Effector memory CD8-positive, alpha-beta T cell (primary cell): ENCODE results near the gene NUBP2.

Experiments used
- ATAC-seq: fragments of 150-1000 bp; cut with Tn5 transposase; replicated peaks from 2 replicates; pipeline ENCODE4 v1.10.0; 2021; ENCODE audit warnings: mild to moderate bottlenecking, moderate library complexity
- DNase-seq, 3 experiments: peaks; one replicate each; pipeline ENCODE4 v3.0.0; 2021
- H3K27ac Mint-ChIP-seq, 2 donors: one replicate each; pipeline ENCODE4 v1.8.0; 2022; ENCODE audit warnings: mild to moderate bottlenecking in 2 of 2, mixed read lengths in 2 of 2, moderate library complexity in 2 of 2
- H3K27me3 Mint-ChIP-seq, 2 donors: one replicate each; pipeline ENCODE4 v1.8.0; 2022; ENCODE audit warnings: mixed read lengths in 2 of 2
- H3K36me3 Mint-ChIP-seq: one replicate; pipeline ENCODE4 v1.8.0; 2022; ENCODE audit warnings: mild to moderate bottlenecking, moderate library complexity, mixed read lengths; ENCODE audit not compliant: insufficient read depth
- H3K4me1 Mint-ChIP-seq, 2 donors: one replicate each; pipeline ENCODE4 v1.8.0; 2022; ENCODE audit warnings: low read depth in 2 of 2, mixed read lengths in 2 of 2
- H3K4me3 Mint-ChIP-seq, 2 donors: one replicate each; pipeline ENCODE4 v1.8.0; 2022; ENCODE audit warnings: mild to moderate bottlenecking in 2 of 2, mixed read lengths in 2 of 2, moderate library complexity in 2 of 2
- H3K9me3 Mint-ChIP-seq, 2 donors: one replicate each; pipeline ENCODE4 v1.8.0; 2022; ENCODE audit warnings: mixed read lengths in 2 of 2

Gene NUBP2

DNA sequence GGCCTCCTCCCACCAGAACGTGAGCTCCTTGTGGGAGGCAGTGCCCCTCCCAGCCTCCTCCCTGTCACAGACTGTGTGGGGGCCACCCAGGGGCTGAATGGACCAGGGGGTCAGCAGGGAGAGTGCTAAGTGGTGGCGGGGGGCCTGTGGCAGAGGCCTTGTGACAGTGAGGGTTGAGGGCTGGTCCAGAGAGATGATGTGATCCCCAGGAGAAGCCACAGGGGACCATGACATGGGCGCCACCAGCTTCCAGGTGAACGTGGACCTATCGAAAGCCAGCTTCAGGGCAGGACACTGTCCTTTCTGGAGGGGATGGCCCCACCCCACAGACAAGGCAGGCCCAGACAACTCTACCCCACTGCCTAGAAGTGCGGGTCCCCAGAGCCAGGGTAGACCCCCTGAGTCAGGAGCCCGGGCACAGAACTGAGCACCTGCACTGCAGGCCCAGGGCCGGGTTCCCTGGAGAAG, 3.5 kb upstream of the NUBP2 start:
- DNase-seq (no peak), ATAC-seq (no peak)
- Mint-ChIP-seq H3K9me3 (no peaks in the 10 kb centered on the region), H3K4me3 (peak overlapping the region in 1 of 2 donors; percentile 11), H3K27ac (peak overlapping the region; percentile 33 to 79), H3K36me3 (peaks cover 46% of the 10 kb centered on the region), H3K4me1 (peaks cover 11 to 17% of the 10 kb centered on the region in 2 donors), H3K27me3 (no peaks in the 10 kb centered on the region)

DNA sequence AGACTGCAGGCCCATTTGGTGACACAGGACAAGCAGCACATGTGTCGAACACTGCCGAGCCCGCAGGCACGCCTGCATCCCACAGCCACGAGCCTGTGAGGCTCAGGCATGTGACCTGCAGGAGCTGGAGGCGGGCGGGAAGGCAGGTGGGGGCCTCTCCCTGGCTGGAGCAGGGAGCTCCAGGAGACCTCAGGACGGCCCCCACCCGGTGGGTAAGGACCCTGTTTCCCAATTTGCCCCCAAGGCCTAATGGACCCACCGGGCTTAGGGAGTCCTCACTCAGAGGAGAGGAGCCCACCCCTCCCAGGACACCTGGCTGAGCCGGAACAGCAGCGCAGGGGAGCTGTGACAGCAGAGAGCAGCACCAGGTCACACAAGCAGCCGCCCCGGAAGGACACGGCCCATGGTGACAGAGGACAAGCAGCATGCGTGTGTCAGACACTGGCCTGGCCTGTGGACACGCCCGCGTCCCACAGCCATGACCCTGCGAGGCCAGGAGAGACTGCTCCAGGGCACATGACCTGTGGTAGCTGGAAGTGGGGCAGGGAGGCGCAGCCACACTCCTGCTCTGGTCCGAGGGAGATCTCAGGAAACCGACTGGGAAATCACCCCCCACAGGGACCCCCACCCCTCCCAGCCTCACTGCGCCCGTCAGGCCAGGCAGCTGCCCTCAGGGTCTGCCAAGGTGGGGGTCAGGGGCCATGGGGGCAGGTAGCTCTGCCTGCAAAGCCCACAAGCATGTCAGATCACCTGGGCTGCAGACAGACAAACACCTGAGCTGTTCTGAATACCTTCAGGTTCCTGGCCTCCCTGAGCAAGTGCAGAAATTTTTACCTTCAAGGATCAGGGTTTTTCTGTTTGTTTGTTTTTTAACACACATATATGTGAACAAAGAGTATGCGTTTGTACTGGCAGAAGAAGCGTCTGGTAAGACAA, 2.8 kb upstream of the NUBP2 start:
- Mint-ChIP-seq H3K4me3 (peak overlapping the region; percentile 27 to 89), H3K27ac (peak overlapping the region in 1 of 2 donors; percentile 10), H3K4me1 (peaks cover 11 to 17% of the 10 kb centered on the region in 2 donors), H3K36me3 (peaks cover 45% of the 10 kb centered on the region), H3K9me3 (no peaks in the 10 kb centered on the region), H3K27me3 (no peaks in the 10 kb centered on the region)
- DNase-seq (no peak), ATAC-seq (no peak)

DNA sequence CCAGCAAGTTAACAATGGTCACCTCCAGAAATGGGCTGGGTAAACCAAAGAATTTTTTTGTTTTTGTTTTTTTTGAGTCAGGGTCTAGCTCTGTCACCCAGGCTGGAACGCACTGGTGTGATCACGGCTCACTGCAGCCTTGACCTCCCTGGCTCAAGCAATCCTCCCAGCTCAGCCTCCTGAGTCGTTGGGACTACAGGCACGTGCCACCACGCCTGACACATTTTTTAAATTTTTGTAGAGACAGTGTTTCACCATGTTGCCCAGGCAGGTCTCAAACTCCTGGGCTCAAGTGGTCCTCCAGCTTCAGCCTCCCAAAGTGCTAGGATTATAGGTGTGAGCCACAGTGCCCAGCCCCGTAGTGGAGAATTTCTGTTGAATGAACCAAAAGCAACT, 2.1 kb upstream of the NUBP2 start:
- H3K4me1 Mint-ChIP-seq, result peaks cover 18 to 21% of the 10 kb centered on the region in 2 donors
- no peak overlapping the region for H3K27ac Mint-ChIP-seq
- no peak for ATAC-seq
- no peaks in the 10 kb centered on the region for H3K9me3 Mint-ChIP-seq
- peaks cover 44% of the 10 kb centered on the region for H3K36me3 Mint-ChIP-seq
- H3K4me3 Mint-ChIP-seq, result peak overlapping the region; percentile 88 to 89
- no peaks in the 10 kb centered on the region for H3K27me3 Mint-ChIP-seq
- DNase-seq, result no peak

DNA sequence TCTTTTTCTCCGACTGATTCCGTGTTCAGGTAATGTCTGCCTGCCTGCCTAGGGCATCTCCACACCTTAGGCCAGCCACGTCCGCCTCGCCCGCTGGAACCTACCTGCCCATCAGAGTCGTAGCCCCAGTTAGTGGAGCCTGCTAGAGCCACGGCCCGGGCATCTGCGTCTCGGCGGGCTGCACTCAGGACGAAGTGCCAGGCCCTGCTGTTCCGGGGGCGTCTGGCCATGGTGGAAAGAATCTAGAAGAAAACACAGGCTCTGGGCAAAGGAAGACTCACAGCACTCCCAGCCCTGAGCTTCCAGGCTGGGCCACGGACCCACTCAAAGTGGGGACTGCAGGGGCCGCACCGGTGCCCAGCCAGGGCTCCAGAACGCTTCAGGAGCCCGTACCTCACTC, 1.5 kb upstream of the NUBP2 start:
- Mint-ChIP-seq H3K4me3 (peak overlapping the region; percentile 88 to 89), H3K9me3 (no peaks in the 10 kb centered on the region), H3K27ac (peak overlapping the region; percentile 88 to 94), H3K36me3 (peaks cover 44% of the 10 kb centered on the region), H3K27me3 (no peaks in the 10 kb centered on the region), H3K4me1 (peaks cover 19 to 21% of the 10 kb centered on the region in 2 donors)
- ATAC-seq (no peak), DNase-seq (no peak)

DNA sequence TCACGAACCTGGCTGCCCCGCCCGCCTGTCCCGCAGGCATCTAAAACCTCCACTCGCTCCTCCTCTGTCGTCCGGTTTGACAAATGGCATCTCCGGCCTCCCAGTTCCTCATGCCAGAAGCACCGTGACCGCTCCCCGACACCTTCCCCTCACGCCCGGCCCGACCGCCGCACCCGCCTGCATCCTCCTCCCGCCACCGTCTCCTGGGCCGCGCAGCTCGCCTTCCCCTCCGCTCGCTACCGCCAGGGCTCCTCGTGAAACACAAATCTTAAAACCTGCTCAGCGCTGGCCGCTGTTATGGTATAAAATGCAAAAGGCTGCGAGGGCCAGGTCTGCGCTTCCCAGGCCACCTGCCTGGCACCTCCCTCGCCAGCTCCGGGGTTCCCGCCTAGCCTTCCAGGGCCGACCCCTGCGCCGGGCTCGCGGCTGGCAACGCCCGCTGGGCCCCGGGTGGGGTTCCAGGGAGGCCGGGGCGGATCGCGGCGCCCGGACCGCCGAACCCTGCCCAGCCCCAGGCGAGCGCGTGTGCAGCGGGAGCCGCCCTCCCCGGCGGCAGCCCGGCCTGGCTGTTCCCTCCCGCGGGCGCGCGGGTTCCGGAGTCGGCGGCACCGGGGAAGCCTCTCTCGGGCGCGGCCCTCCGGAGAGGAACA, 877 bp upstream of the NUBP2 start:
- no peaks in the 10 kb centered on the region for H3K9me3 Mint-ChIP-seq
- peaks cover 19 to 21% of the 10 kb centered on the region in 2 donors for H3K4me1 Mint-ChIP-seq
- H3K36me3 Mint-ChIP-seq, result peaks cover 40% of the 10 kb centered on the region
- peak overlapping the region; percentile 88 to 89 for H3K4me3 Mint-ChIP-seq
- ATAC-seq (peak; percentile 16), DNase-seq (peak; percentile 28 to 40 (median 34))
- H3K27ac Mint-ChIP-seq, result peak overlapping the region; percentile 88 to 94
- H3K27me3 Mint-ChIP-seq, result no peaks in the 10 kb centered on the region

DNA sequence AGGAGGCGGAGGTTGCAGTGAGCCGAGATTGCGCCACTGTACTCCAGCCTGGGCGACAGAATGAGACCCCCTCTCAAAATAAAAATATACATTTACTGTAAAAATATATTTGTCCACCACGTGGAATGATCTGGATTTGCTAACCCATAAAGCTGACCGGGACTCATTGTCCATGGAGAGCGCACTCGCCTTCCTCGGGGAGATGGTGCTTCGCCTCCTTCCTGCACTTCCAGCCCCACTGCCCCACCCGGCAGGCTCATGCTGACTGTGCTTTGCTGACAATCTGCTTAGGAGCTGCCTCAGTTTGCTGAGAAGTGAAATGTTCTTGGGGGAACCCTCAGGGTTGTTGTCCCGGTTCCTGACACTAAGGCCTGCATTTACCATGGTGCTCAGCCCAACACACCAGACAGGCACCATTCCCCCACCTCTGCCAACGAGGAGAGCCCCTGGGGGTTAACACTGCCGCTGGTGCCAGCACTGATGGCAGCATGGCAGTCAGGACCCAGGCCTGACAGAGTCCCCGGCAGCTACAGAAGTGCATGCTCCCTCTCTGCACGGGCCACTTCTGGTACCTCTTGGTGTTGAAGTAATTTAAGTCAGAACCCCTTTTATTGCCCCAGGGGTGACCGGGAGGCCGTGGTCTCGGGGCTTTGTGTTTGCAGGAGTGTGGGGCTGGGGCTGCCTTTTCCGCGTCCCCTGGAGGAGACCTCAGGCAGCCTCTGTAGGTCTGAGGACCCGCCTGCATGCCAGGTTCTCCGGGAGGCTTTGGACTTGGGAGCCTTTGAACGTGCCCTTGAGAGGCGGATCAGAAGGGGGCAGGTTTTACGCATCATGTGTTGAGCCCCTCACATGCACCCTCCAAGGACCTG, 2.5 kb downstream of the NUBP2 start:
- peaks cover 41% of the 10 kb centered on the region for H3K36me3 Mint-ChIP-seq
- peaks cover 20 to 23% of the 10 kb centered on the region in 2 donors for H3K4me1 Mint-ChIP-seq
- DNase-seq, result no peak
- H3K9me3 Mint-ChIP-seq, result no peaks in the 10 kb centered on the region
- peak overlapping the region; percentile 37 to 67 for H3K4me3 Mint-ChIP-seq
- ATAC-seq, result no peak
- H3K27me3 Mint-ChIP-seq, result no peaks in the 10 kb centered on the region
- no peak overlapping the region for H3K27ac Mint-ChIP-seq

DNA sequence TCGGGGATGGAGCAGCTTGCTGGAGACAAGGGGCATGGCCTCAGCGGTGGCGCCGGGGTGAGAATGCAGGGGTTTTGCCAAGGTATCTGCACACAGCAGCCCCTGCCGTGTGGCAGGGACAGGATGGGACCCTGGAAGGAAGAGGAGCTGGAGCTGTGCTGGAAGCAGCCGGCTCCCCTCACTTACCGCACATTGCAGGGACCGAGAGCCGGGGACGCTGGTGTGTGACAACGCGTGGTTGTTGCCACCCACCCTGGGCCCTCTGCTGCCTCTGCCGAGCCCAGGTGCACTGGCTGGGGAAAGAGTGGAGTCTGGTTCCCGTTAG, 3.0 kb downstream of the NUBP2 start:
- DNase-seq, result no peak
- H3K36me3 Mint-ChIP-seq, result peaks cover 38% of the 10 kb centered on the region
- H3K4me1 Mint-ChIP-seq, result peaks cover 20 to 21% of the 10 kb centered on the region in 2 donors
- ATAC-seq, result no peak
- H3K27me3 Mint-ChIP-seq, result no peaks in the 10 kb centered on the region
- no peak overlapping the region for H3K27ac Mint-ChIP-seq
- H3K9me3 Mint-ChIP-seq, result no peaks in the 10 kb centered on the region
- peak overlapping the region in 1 of 2 donors; percentile 6 for H3K4me3 Mint-ChIP-seq

DNA sequence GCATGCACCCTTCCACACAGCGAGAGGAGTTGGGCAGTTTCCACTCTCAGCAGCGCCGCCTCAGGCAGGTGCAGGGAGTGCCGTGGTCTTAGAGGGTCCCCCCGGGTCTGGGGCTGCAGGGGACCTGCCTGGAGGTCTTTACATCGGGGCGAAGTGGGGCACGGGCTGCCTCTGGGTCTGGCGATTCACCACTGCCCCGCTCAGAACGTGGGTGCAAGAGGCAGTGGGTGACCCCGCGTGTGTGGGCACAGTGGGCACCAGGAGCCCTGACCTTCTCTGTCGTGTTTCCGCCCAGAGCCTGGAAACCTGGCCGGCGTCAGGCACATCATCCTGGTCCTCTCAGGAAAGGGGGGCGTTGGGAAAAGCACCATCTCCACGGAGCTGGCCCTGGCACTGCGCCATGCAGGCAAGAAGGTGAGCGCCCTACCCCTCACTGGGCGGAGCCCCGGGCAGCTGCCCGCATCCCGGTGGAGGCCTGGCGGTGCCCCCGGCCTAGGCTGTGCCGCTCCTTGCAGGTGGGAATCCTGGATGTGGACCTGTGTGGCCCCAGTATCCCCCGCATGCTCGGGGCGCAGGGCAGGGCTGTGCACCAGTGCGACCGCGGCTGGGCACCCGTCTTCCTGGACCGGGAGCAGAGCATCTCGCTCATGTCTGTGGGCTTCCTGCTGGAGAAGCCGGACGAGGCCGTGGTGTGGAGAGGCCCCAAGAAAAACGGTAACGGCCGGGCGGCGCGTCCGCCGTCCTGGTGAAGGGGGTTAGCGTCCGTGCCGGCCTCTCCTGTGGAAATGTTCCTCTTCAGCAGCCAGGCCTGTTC, 3.7 kb downstream of the NUBP2 start:
- DNase-seq (no peak), ATAC-seq (no peak)
- H3K36me3 Mint-ChIP-seq, result peaks cover 32% of the 10 kb centered on the region
- no peaks in the 10 kb centered on the region for H3K9me3 Mint-ChIP-seq
- H3K4me3 Mint-ChIP-seq, result no peak overlapping the region
- peaks cover 18 to 21% of the 10 kb centered on the region in 2 donors for H3K4me1 Mint-ChIP-seq
- H3K27me3 Mint-ChIP-seq, result no peaks in the 10 kb centered on the region
- no peak overlapping the region for H3K27ac Mint-ChIP-seq

DNA sequence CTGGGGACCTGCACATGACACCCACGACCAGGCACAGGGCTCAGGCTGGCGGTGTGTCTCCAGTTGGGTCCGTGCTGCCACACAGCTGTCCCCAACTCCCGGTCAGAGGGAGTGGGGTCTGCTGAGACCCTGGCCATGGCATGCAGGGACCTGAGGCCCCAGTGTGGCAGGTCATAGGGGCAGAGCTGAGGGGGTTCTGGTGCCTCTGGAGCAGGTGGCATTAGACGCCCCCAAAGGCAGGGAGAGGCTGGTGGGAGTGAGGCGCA, 4.2 kb downstream of the NUBP2 start:
- H3K9me3 Mint-ChIP-seq, result no peaks in the 10 kb centered on the region
- peaks cover 14 to 16% of the 10 kb centered on the region in 2 donors for H3K4me1 Mint-ChIP-seq
- no peak overlapping the region for H3K27ac Mint-ChIP-seq
- ATAC-seq (no peak), DNase-seq (no peak)
- H3K4me3 Mint-ChIP-seq, result no peak overlapping the region
- H3K27me3 Mint-ChIP-seq, result no peaks in the 10 kb centered on the region
- peaks cover 27% of the 10 kb centered on the region for H3K36me3 Mint-ChIP-seq

DNA sequence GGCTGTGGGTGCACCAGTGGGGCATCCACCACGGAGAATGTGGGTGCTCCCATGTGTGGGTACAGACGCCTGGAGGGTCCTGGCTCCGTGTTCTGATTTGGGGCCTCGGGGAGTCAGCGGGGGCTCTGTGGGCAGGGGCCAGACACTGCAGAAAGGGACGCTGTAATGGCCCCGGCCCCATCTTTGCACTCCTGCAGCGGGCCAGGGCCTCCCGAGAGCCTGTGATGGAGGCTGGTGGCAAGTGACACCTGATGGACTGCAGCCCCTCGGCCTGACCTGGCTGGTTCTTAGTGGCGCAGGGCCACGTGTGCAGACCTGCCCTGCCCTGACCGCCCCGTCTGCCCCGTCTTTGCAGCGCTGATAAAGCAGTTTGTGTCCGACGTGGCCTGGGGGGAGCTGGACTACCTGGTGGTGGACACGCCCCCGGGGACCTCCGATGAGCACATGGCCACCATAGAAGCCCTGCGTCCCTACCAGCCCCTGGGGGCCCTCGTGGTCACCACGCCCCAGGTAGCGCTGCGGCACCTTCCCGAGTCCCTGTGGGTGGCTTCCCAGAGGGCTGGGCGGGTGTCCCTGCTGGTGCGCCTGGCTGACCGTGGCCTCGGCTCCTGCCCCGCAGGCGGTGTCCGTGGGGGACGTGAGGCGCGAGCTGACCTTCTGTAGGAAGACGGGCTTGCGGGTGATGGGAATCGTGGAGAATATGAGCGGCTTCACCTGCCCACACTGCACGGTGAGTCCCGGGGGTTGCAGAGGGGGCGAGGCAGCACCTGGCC, 4.7 kb downstream of the NUBP2 start:
- DNase-seq, result no peak
- ATAC-seq, result no peak
- Mint-ChIP-seq H3K4me3 (no peak overlapping the region), H3K27me3 (no peaks in the 10 kb centered on the region), H3K36me3 (peaks cover 25% of the 10 kb centered on the region), H3K27ac (no peak overlapping the region), H3K4me1 (peaks cover 14 to 16% of the 10 kb centered on the region in 2 donors), H3K9me3 (no peaks in the 10 kb centered on the region)

DNA sequence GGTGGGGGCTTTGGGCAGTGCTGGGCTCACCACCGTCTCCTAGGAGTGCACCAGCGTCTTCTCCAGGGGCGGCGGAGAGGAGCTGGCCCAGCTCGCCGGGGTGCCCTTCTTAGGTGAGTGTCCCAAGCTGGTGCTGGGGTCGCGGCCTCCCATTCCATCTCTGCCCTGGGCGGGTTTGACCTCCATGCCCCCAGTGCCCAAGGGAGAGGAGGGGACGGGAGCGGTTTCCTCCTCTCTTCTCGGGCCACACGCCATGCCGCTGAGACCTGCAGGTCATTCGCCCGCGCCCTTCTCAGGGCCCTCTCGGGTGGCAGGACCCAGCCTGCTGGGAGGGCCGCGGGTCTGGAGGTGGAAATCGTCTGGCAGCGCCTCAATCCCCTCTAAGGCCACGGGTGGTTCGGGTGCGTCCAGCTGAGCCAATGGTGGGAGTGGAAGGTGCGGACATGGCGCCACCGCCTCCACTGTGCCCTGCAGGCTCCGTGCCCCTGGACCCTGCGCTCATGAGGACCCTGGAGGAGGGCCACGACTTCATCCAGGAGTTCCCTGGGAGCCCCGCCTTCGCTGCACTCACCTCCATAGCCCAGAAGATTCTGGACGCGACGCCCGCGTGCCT, 5.4 kb downstream of the NUBP2 start:
- no peaks in the 10 kb centered on the region for H3K27me3 Mint-ChIP-seq
- no peak overlapping the region for H3K27ac Mint-ChIP-seq
- no peak overlapping the region for H3K4me3 Mint-ChIP-seq
- H3K4me1 Mint-ChIP-seq, result peaks cover 14 to 15% of the 10 kb centered on the region in 2 donors
- H3K36me3 Mint-ChIP-seq, result peaks cover 19% of the 10 kb centered on the region
- ATAC-seq (no peak), DNase-seq (no peak)
- no peaks in the 10 kb centered on the region for H3K9me3 Mint-ChIP-seq

DNA sequence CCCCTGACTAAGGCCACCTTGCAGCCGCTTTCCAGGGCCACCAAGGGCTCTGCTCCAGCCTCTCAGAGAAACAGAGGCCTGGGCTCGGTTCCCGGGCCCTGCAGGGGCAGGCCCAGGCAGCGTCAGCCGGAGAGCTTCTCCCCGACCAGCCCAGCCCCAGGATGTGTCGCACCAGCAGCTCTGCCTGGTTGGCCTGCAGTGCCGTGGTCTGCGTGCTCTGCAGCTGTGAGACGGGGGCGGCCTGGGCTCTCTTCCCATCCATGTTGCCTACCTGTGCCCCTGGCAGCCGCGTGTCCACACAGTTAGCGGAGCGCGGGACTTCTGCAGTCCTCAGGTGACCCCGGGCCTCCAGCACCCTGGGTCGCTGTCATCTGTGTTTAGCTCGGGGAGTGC, 5.9 kb downstream of the NUBP2 start:
- peak overlapping the region in 1 of 2 donors; percentile 36 for H3K27ac Mint-ChIP-seq
- H3K27me3 Mint-ChIP-seq, result no peaks in the 10 kb centered on the region
- peaks cover 18% of the 10 kb centered on the region for H3K36me3 Mint-ChIP-seq
- H3K4me3 Mint-ChIP-seq, result peak overlapping the region in 1 of 2 donors; percentile 24
- H3K4me1 Mint-ChIP-seq, result peaks cover 10 to 13% of the 10 kb centered on the region in 2 donors
- no peak for DNase-seq
- no peaks in the 10 kb centered on the region for H3K9me3 Mint-ChIP-seq
- no peak for ATAC-seq
